ENCODE data around the gene TRIP12.

TRIP12 gene

GRCh38 chr2:229714736-229715541 is 206.9 kb downstream of the TRIP12 start (continued):
- no peak for TF ChIP-seq TSHZ2 (CRISPR knock-in tag; IDR thresholded peaks at IDR 0.05)
- no peak for TF ChIP-seq OSR1 (CRISPR knock-in tag; IDR thresholded peaks at IDR 0.05)

GRCh38 chr2:229714080-229714735 is 207.6 kb downstream of the TRIP12 start, which contains the start of gene DNER:
Gene DNER, minus strand, starts transcription at chr2:229714555. Its CDS starts 132 bp downstream, at chr2:229714423.
- TF ChIP-seq POU6F1 (CRISPR knock-in tag; IDR thresholded peaks at IDR 0.05; ENCODE audit: borderline replicate concordance, low read depth): no peak
- no peak for TF ChIP-seq OSR1 (CRISPR knock-in tag; IDR thresholded peaks at IDR 0.05)
- TF ChIP-seq GLIS3 (CRISPR knock-in tag; IDR thresholded peaks at IDR 0.05): no peak
- no peak for TF ChIP-seq CREB5 (CRISPR knock-in tag; IDR thresholded peaks at IDR 0.05; ENCODE audit: low read depth)
- no peak for TF ChIP-seq ZFP30 (CRISPR knock-in tag; IDR thresholded peaks at IDR 0.05)
- no peak for TF ChIP-seq ZFP3 (CRISPR knock-in tag; IDR thresholded peaks at IDR 0.05)
- no peak for TF ChIP-seq ZNF70 (CRISPR knock-in tag; IDR thresholded peaks at IDR 0.05)
- no peak for TF ChIP-seq PPARA (CRISPR knock-in tag; IDR thresholded peaks at IDR 0.05; ENCODE audit: borderline replicate concordance)
- no peak for TF ChIP-seq TSHZ2 (CRISPR knock-in tag; IDR thresholded peaks at IDR 0.05)
- no peak for TF ChIP-seq SNAI2 (CRISPR knock-in tag; IDR thresholded peaks at IDR 0.05)
- TF ChIP-seq TOX (CRISPR knock-in tag; IDR thresholded peaks at IDR 0.05; ENCODE audit: borderline replicate concordance): no peak
- no peak for TF ChIP-seq TCF4 (CRISPR knock-in tag; IDR thresholded peaks at IDR 0.05; ENCODE audit: borderline replicate concordance)
- no peak for TF ChIP-seq ARNTL (CRISPR knock-in tag; IDR thresholded peaks at IDR 0.05; ENCODE audit: borderline replicate concordance, low read depth)
- TF ChIP-seq PATZ1 (CRISPR knock-in tag; IDR thresholded peaks at IDR 0.05; ENCODE audit: borderline replicate concordance): no peak
- ATAC-seq: peak; percentile 19

Data from SK-N-SH treated with all-trans-retinoic acid at 6 μM for 48 hours (cell line).